B cell (primary cell): ENCODE measurements around the gene DSG1.

ENCODE experiments used
- EZH2 ChIP-seq: IDR thresholded peaks from 2 replicates; pipeline ENCODE4 v1.6.1; 2012; ENCODE audit warnings: borderline replicate concordance, low read depth, mild to moderate bottlenecking, moderate library complexity, low read length; ENCODE audit not compliant: insufficient read depth, poor library complexity, severe bottlenecking
- TF ChIP-seq, protein P1 (sequence below): fragments of 200-600 bp; IDR thresholded peaks from one replicate; pipeline ENCODE4 v1.8.0; 2022; ENCODE audit warnings: antibody characterized with exemption, mild to moderate bottlenecking

DNA sequence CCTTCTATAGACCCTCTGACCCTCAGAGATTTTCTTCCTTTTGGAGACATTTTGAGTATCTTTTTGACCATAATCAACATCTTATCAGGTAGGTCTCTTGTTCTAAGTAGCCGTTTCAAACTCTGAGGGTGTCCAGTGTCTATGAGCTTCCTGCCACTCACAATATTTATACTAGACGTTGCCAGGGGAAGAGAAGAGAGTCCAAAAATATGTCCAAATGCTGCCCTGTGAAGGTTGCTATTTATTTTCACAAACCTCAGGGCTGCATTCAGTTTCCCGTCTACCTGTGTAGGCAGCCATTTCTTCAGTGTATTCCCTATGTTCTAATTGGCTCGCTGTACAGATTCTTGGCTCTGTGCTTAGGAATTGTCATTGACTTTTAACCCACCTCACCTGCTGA is 986 bp upstream of the DSG1 start:
- TF ChIP-seq, protein P1, sequence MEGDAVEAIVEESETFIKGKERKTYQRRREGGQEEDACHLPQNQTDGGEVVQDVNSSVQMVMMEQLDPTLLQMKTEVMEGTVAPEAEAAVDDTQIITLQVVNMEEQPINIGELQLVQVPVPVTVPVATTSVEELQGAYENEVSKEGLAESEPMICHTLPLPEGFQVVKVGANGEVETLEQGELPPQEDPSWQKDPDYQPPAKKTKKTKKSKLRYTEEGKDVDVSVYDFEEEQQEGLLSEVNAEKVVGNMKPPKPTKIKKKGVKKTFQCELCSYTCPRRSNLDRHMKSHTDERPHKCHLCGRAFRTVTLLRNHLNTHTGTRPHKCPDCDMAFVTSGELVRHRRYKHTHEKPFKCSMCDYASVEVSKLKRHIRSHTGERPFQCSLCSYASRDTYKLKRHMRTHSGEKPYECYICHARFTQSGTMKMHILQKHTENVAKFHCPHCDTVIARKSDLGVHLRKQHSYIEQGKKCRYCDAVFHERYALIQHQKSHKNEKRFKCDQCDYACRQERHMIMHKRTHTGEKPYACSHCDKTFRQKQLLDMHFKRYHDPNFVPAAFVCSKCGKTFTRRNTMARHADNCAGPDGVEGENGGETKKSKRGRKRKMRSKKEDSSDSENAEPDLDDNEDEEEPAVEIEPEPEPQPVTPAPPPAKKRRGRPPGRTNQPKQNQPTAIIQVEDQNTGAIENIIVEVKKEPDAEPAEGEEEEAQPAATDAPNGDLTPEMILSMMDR: no peak
- no peak for TF ChIP-seq EZH2
